BJ (cell line): Measurements from ENCODE around the gene SGCA. TPM values are rescaled to one million over a fixed set of nuclear protein-coding genes. Genes with fewer than 3 reads are reported as not detected.

ENCODE experiments used
- CTCF ChIA-PET: fragments of 350-600 bp; formaldehyde crosslinking; extraction: SDS; loops from one replicate; lab custom pipeline; 2021; ENCODE audit warnings: antibody characterized with exemption, inconsistent platforms; lab: Yijun Ruan, JAX
- POLR2A ChIA-PET: fragments of 300-600 bp; sonication (Branson Sonifier 250); formaldehyde crosslinking; extraction: SDS; loops from one replicate; lab custom pipeline; 2021; ENCODE audit warnings: antibody characterized with exemption; lab: Charles Lee
- DNase-seq: peaks from one replicate; pipeline ENCODE4 v3.0.0-alpha.2; 2011; ENCODE audit warnings: low read depth
- H3K27me3 ChIP-seq: 2 replicates; pipeline ENCODE4 v1.6.0; 2011; ENCODE audit warnings: low read length; ENCODE audit not compliant: control insufficient read depth, insufficient read depth
- H3K36me3 ChIP-seq: 2 replicates; pipeline ENCODE4 v1.5.1; 2011; ENCODE audit warnings: low read length; ENCODE audit not compliant: control insufficient read depth, insufficient read depth
- H3K4me3 ChIP-seq: 2 replicates; pipeline ENCODE4 v1.5.1; 2011; ENCODE audit warnings: low read depth, mild to moderate bottlenecking, control low read depth, low read length
- CTCF ChIP-seq: IDR thresholded peaks from 2 replicates; pipeline ENCODE4 v1.5.1; 2011; ENCODE audit warnings: low read depth, mild to moderate bottlenecking, control low read depth, inconsistent platforms, low read length, moderate library complexity; ENCODE audit not compliant: insufficient read depth
- polyA plus RNA-seq: library from polyadenylated mRNA; depleted of rRNA; stranded (reverse); fragments of >200 nt; gene quantifications from 2 replicates; pipeline ENCODE4 v1.2.3, GENCODE V29; 2011

SGCA gene
- polyA plus RNA-seq, 1 experiment, result 0.40 TPM

- Histone ChIP-seq H3K27me3 (no peaks in the 10 kb centered on the region), H3K4me3 (no peak overlapping the region), H3K36me3 (peaks cover 48% of the 10 kb centered on the region)
- POLR2A ChIA-PET, result no interaction called here
- no peak for DNase-seq
- no peak for TF ChIP-seq CTCF
- CTCF ChIA-PET, result interaction anchor here (0.6 to 2.5 kb wide), 3 partner anchors 18 to 117 kb away, joined by 3 to 7 read pairs (median 3); no protein-coding TSS in a partner anchor
These were observed 22.2 kb upstream of the SGCA start for GRCh38 chr17:50143461-50144176.

GRCh38 chr17:50144355-50144754 is 21.4 kb upstream of the SGCA start:
- POLR2A ChIA-PET, result no interaction called here
- no peak for TF ChIP-seq CTCF

GRCh38 chr17:50144845-50145531 is 20.8 kb upstream of the SGCA start:
- ChIA-PET POLR2A (no interaction called here), CTCF (interaction anchor here (1.0 to 4.4 kb wide), 7 partner anchors 9 to 151 kb away, joined by 3 to 20 read pairs (median 7); no protein-coding TSS in a partner anchor)
- DNase-seq, result no peak
- no peak for TF ChIP-seq CTCF
- Histone ChIP-seq H3K4me3 (no peak overlapping the region), H3K36me3 (peaks cover 37% of the 10 kb centered on the region), H3K27me3 (no peaks in the 10 kb centered on the region)

More at GRCh38 chr17:50144355-50144754, 21.4 kb upstream of the SGCA start:
- no peaks in the 10 kb centered on the region for H3K27me3 ChIP-seq
- CTCF ChIA-PET, result interaction anchor here (1.1 to 4.4 kb wide), 4 partner anchors 8 to 126 kb away, joined by 3 to 20 read pairs (median 5); no protein-coding TSS in a partner anchor
- no peak overlapping the region for H3K4me3 ChIP-seq
- peaks cover 41% of the 10 kb centered on the region for H3K36me3 ChIP-seq
- no peak for DNase-seq

- ChIA-PET CTCF (interaction anchor here (0.7 to 4.4 kb wide), 13 partner anchors 9 to 151 kb away, joined by 3 to 20 read pairs (median 5); no protein-coding TSS in a partner anchor), POLR2A (no interaction called here)
- Histone ChIP-seq H3K4me3 (peak overlapping the region; percentile 19; the same call in 1 of the 2 replicates), H3K36me3 (peaks cover 32% of the 10 kb centered on the region), H3K27me3 (no peaks in the 10 kb centered on the region)
- DNase-seq, result no peak
- no peak for TF ChIP-seq CTCF
These were observed 20.1 kb upstream of the SGCA start for GRCh38 chr17:50145532-50146229.
